NCI-H345 (cell line): ENCODE data around the gene MAB21L1.
A peak's percentile ranks its signal among the peaks of the same experiment; 100 is the strongest.

Experiments
- DNase-seq: peaks from one replicate; lab custom pipeline; 2025; lab: John Stamatoyannopoulos, UW

Gene MAB21L1

GRCh38 chr13:35475960-35476943, at the start of gene MAB21L1:
Gene MAB21L1 (minus strand): TSS chr13:35476689. CDS start chr13:35476138, 551 bp downstream.
- no peak for DNase-seq

GRCh38 chr13:35524171-35524570, 47.7 kb upstream of the MAB21L1 start:
- no peak for DNase-seq

GRCh38 chr13:35518337-35518946, 42.0 kb upstream of the MAB21L1 start:
- DNase-seq: no peak

GRCh38 chr13:35514801-35515502, 38.5 kb upstream of the MAB21L1 start:
- DNase-seq: no peak

- no peak for DNase-seq
Measured at GRCh38 chr13:35514061-35514477, 37.6 kb upstream of the MAB21L1 start.

- no peak for DNase-seq
Measured at GRCh38 chr13:35512271-35512920, 35.9 kb upstream of the MAB21L1 start.

GRCh38 chr13:35502456-35502855, 26.0 kb upstream of the MAB21L1 start:
- DNase-seq: no peak

GRCh38 chr13:35501661-35502235, 25.3 kb upstream of the MAB21L1 start:
- DNase-seq: no peak

GRCh38 chr13:35500144-35500543, 23.7 kb upstream of the MAB21L1 start:
- DNase-seq: no peak

- DNase-seq: peak; percentile 49
Measured at GRCh38 chr13:35499676-35500075, 23.2 kb upstream of the MAB21L1 start.

GRCh38 chr13:35499196-35499662, 22.7 kb upstream of the MAB21L1 start:
- peak; percentile 95 for DNase-seq

GRCh38 chr13:35498231-35498630, 21.7 kb upstream of the MAB21L1 start:
- DNase-seq: no peak

- DNase-seq: no peak
Measured at GRCh38 chr13:35496761-35497386, 20.4 kb upstream of the MAB21L1 start.

- no peak for DNase-seq
Measured at GRCh38 chr13:35496006-35496405, 19.5 kb upstream of the MAB21L1 start.

- no peak for DNase-seq
Measured at GRCh38 chr13:35489050-35489449, 12.6 kb upstream of the MAB21L1 start.

- no peak for DNase-seq
Measured at GRCh38 chr13:35485424-35485823, 8.9 kb upstream of the MAB21L1 start.

GRCh38 chr13:35484384-35484783, 7.9 kb upstream of the MAB21L1 start:
- no peak for DNase-seq

- no peak for DNase-seq
Measured at GRCh38 chr13:35483761-35484160, 7.3 kb upstream of the MAB21L1 start.

GRCh38 chr13:35482527-35482926, 6.0 kb upstream of the MAB21L1 start:
- DNase-seq: no peak

GRCh38 chr13:35481777-35482176, 5.3 kb upstream of the MAB21L1 start:
- no peak for DNase-seq

GRCh38 chr13:35480346-35480745, 3.9 kb upstream of the MAB21L1 start:
- DNase-seq: no peak
